Measurements from ENCODE around the gene DNAH6.

- TF ChIP-seq, protein P1, sequence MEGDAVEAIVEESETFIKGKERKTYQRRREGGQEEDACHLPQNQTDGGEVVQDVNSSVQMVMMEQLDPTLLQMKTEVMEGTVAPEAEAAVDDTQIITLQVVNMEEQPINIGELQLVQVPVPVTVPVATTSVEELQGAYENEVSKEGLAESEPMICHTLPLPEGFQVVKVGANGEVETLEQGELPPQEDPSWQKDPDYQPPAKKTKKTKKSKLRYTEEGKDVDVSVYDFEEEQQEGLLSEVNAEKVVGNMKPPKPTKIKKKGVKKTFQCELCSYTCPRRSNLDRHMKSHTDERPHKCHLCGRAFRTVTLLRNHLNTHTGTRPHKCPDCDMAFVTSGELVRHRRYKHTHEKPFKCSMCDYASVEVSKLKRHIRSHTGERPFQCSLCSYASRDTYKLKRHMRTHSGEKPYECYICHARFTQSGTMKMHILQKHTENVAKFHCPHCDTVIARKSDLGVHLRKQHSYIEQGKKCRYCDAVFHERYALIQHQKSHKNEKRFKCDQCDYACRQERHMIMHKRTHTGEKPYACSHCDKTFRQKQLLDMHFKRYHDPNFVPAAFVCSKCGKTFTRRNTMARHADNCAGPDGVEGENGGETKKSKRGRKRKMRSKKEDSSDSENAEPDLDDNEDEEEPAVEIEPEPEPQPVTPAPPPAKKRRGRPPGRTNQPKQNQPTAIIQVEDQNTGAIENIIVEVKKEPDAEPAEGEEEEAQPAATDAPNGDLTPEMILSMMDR (IDR thresholded peaks at IDR 0.05): no peak
- TF ChIP-seq POLR2A (IDR thresholded peaks at IDR 0.05): no peak
These were observed 334.2 kb downstream of the DNAH6 start for GRCh38 chr2:84850471-84850870.

Measured in transverse colon (tissue), 3 donors.